ENCODE data around the gene PHKA2. TPM values are rescaled to one million over a fixed set of nuclear protein-coding genes. Genes with fewer than 3 reads are reported as not detected.

Gene PHKA2
- total and polyA plus RNA-seq, 10 of the 15 experiments (the other 5 are each of a cell fraction or from before 2014, with no cell fraction given): 1.4 to 25.6 (median 15.4) TPM

- in situ Hi-C loops (cut with MboI): no loop called here
- no peak for FAIRE-seq
- WGBS (ENCODE audit: insufficient coverage, insufficient replicate concordance, low lambda C conversion rate, missing lambda C conversion rate): 85% methylated on average over 15 of the region's 15 CpGs
Measured at GRCh38 chrX:18864390-18864920, 119.5 kb downstream of the PHKA2 start.

More at GRCh38 chrX:18864390-18864920, 119.5 kb downstream of the PHKA2 start:
- ATAC-seq: no peak
- RAD21 ChIA-PET (ENCODE audit: unreplicated experiment): no interaction called here
- no peaks in the 10 kb centered on the region for H3K27me3 ChIP-seq (replicated peaks in 1 of 2; ENCODE audit: control insufficient read depth in 2 of 2, insufficient read depth in 2 of 2, low read length in 1 of 2)
- no peak for TF ChIP-seq IKZF2 (IDR thresholded peaks at IDR 0.05)
- no peak for TF ChIP-seq IKZF1 (conservative IDR thresholded peaks at IDR 0.05)
- TF ChIP-seq, protein P1, sequence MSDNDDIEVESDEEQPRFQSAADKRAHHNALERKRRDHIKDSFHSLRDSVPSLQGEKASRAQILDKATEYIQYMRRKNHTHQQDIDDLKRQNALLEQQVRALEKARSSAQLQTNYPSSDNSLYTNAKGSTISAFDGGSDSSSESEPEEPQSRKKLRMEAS (IDR thresholded peaks at IDR 0.05; ENCODE audit: low read depth, low read length): no peak
- TF ChIP-seq, protein P2, sequence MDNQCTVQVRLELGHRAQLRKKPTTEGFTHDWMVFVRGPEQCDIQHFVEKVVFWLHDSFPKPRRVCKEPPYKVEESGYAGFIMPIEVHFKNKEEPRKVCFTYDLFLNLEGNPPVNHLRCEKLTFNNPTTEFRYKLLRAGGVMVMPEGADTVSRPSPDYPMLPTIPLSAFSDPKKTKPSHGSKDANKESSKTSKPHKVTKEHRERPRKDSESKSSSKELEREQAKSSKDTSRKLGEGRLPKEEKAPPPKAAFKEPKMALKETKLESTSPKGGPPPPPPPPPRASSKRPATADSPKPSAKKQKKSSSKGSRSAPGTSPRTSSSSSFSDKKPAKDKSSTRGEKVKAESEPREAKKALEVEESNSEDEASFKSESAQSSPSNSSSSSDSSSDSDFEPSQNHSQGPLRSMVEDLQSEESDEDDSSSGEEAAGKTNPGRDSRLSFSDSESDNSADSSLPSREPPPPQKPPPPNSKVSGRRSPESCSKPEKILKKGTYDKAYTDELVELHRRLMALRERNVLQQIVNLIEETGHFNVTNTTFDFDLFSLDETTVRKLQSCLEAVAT (IDR thresholded peaks at IDR 0.05): no peak
- no peak for TF ChIP-seq KDM1A (IDR thresholded peaks at IDR 0.05; ENCODE audit: borderline replicate concordance)
- TF ChIP-seq, protein P3, sequence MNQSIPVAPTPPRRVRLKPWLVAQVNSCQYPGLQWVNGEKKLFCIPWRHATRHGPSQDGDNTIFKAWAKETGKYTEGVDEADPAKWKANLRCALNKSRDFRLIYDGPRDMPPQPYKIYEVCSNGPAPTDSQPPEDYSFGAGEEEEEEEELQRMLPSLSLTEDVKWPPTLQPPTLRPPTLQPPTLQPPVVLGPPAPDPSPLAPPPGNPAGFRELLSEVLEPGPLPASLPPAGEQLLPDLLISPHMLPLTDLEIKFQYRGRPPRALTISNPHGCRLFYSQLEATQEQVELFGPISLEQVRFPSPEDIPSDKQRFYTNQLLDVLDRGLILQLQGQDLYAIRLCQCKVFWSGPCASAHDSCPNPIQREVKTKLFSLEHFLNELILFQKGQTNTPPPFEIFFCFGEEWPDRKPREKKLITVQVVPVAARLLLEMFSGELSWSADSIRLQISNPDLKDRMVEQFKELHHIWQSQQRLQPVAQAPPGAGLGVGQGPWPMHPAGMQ (IDR thresholded peaks at IDR 0.05; ENCODE audit: borderline replicate concordance): no peak
- no peak for TF ChIP-seq ATF2 (IDR thresholded peaks at IDR 0.05; ENCODE audit: low read length)
- TF ChIP-seq YBX1 (IDR thresholded peaks at IDR 0.05): no peak
- no peak for TF ChIP-seq ZNF384 (IDR thresholded peaks at IDR 0.05; ENCODE audit: borderline replicate concordance, low read depth, low read length)
- no peak for TF ChIP-seq SREBF2 (IDR thresholded peaks at IDR 0.05; ENCODE audit: low read length)
- no peak for TF ChIP-seq CBX3 (IDR thresholded peaks at IDR 0.05; ENCODE audit: borderline replicate concordance, low read depth)
- TF ChIP-seq SIN3A (IDR thresholded peaks at IDR 0.05; ENCODE audit: low read depth, low read length): no peak
- TF ChIP-seq CREB1 (IDR thresholded peaks at IDR 0.05; ENCODE audit: low read depth): no peak
- TF ChIP-seq RELA (IDR thresholded peaks at IDR 0.05; ENCODE audit: borderline replicate concordance, partially characterized antibody): no peak
- H3K79me2 ChIP-seq (ENCODE audit: control insufficient read depth, insufficient read depth, low read length): no peaks in the 10 kb centered on the region
- H2AFZ ChIP-seq (ENCODE audit: control insufficient read depth, low read depth, low read length): no peak overlapping the region
- H3K27ac ChIP-seq (ENCODE audit: control insufficient read depth, insufficient read depth): no peak overlapping the region
- no peaks in the 10 kb centered on the region; the same call in 2 of the 3 replicates for H3K9me3 ChIP-seq (replicated peaks; ENCODE audit: control insufficient read depth, insufficient read depth, low read length)
- H3K36me3 ChIP-seq (ENCODE audit: control insufficient read depth in 2 of 2, insufficient read depth in 2 of 2, low read length in 1 of 2): no peaks in the 10 kb centered on the region
- intact Hi-C loops (cut with micrococcal nuclease; ENCODE audit: unreplicated experiment): no loop called here
- CTCF ChIA-PET: no interaction called here
- H3K4me3 ChIP-seq: no peak overlapping the region
- SMC1A ChIA-PET (ENCODE audit: uncharacterized antibody, unreplicated experiment): interaction anchor here (0.7 to 0.9 kb wide), 2 partner anchors 8 to 97 kb away, joined by 3 read pairs; no protein-coding TSS in a partner anchor
- H4K20me1 ChIP-seq (ENCODE audit: control insufficient read depth, insufficient read depth): no peaks in the 10 kb centered on the region
- H3K9ac ChIP-seq (ENCODE audit: control insufficient read depth, insufficient read depth, low read length): no peak overlapping the region
- no peak overlapping the region for H3K4me2 ChIP-seq (ENCODE audit: control insufficient read depth, insufficient read depth)
- POLR2A ChIA-PET: no interaction called here
- no peak for DNase-seq (ENCODE audit: low read depth, low spot score)
- BruUV-seq (replicated peaks): no TSS peak
- H3K4me1 ChIP-seq (ENCODE audit: control insufficient read depth, insufficient read depth, low read length): no peaks in the 10 kb centered on the region

All from GM12878 (cell line).